Neural cell (in vitro differentiated cells): ENCODE measurements around the gene TSPEAR. TPM values are rescaled to one million over a fixed set of nuclear protein-coding genes. Genes with fewer than 3 reads are reported as not detected.

Experiments
- H2AFZ ChIP-seq: fragments of 200-600, 300-800 bp; sonication (generic), shearing (Covaris generic); 2 replicates; pipeline ENCODE4 v1.6.0; 2014; ENCODE audit warnings: low read depth, mild to moderate bottlenecking, antibody characterized with exemption, low read length, moderate library complexity
- H3F3A ChIP-seq: fragments of 200-600 bp; shearing (Covaris generic); 2 replicates; pipeline ENCODE4 v1.6.1; 2016; ENCODE audit warnings: mild to moderate bottlenecking, moderate library complexity, mixed read lengths, antibody characterized with exemption, low read length; ENCODE audit not compliant: insufficient read depth, poor library complexity, severe bottlenecking
- H3K27ac ChIP-seq: fragments of 200-600, 300-800 bp; sonication (generic), shearing (Covaris generic); 2 replicates; pipeline ENCODE4 v1.5.1; 2014; ENCODE audit warnings: mild to moderate bottlenecking, low read length, moderate library complexity
- H3K27me3 ChIP-seq: fragments of 300-800, 200-600 bp; sonication (generic), shearing (Covaris generic); 2 replicates; pipeline ENCODE4 v1.6.0; 2014; ENCODE audit warnings: mild to moderate bottlenecking, low read depth, low read length, moderate library complexity; ENCODE audit not compliant: insufficient read depth
- H3K36me3 ChIP-seq: fragments of 300-800, 200-600 bp; sonication (generic), shearing (Covaris generic); 2 replicates; pipeline ENCODE4 v1.5.1; 2014; ENCODE audit warnings: mild to moderate bottlenecking, antibody characterized with exemption, low read length, moderate library complexity; ENCODE audit not compliant: insufficient read depth
- H3K4me2 ChIP-seq: fragments of 300-800, 200-600 bp; sonication (generic), shearing (Covaris generic); 2 replicates; pipeline ENCODE4 v1.6.0; 2014; ENCODE audit warnings: mild to moderate bottlenecking, low read length
- H3K4me3 ChIP-seq: fragments of 300-800, 200-600 bp; sonication (generic), shearing (Covaris generic); 2 replicates; pipeline ENCODE4 v1.5.1; 2014; ENCODE audit warnings: mild to moderate bottlenecking, low read length, moderate library complexity
- H3K79me2 ChIP-seq: fragments of 200-600 bp; shearing (Covaris generic); replicated peaks from 2 replicates; pipeline ENCODE4 v1.6.0; 2014; ENCODE audit warnings: mild to moderate bottlenecking, low read length, moderate library complexity; ENCODE audit not compliant: insufficient read depth
- H3K9ac ChIP-seq: fragments of 300-800, 200-600 bp; sonication (generic), shearing (Covaris generic); 2 replicates; pipeline ENCODE4 v1.6.1; 2016; ENCODE audit warnings: mild to moderate bottlenecking, low read length, mixed read lengths
- H3K9me2 ChIP-seq: fragments of 200-600 bp; shearing (Covaris generic); 2 replicates; pipeline ENCODE4 v1.6.1; 2016; ENCODE audit warnings: mild to moderate bottlenecking, low read length, mixed read lengths; ENCODE audit not compliant: insufficient read depth
- H3K9me3 ChIP-seq: fragments of 200-600, 300-800 bp; sonication (generic), shearing (Covaris generic); 2 replicates; pipeline ENCODE4 v1.6.1; 2016; ENCODE audit warnings: mild to moderate bottlenecking, mixed run types, low read length, moderate library complexity, mixed read lengths
- H4K20me1 ChIP-seq: fragments of 200-600 bp; shearing (Covaris generic); 2 replicates; pipeline ENCODE4 v1.6.1; 2016; ENCODE audit warnings: mild to moderate bottlenecking, mixed run types; ENCODE audit not compliant: insufficient read depth
- CTCF ChIP-seq: fragments of 450-650 bp; IDR thresholded peaks from 2 replicates; pipeline ENCODE4 v1.5.1; 2014; ENCODE audit warnings: antibody characterized with exemption, mild to moderate bottlenecking, moderate library complexity; ENCODE audit not compliant: poor library complexity, severe bottlenecking
- EP300 ChIP-seq: fragments of 450-650 bp; conservative IDR thresholded peaks from 2 replicates; pipeline ENCODE4 v1.6.1; 2014; ENCODE audit warnings: antibody characterized with exemption, mild to moderate bottlenecking, moderate library complexity; ENCODE audit not compliant: poor library complexity, severe bottlenecking
- EZH2 ChIP-seq: fragments of 200-600, 300-800 bp; shearing (Covaris generic), sonication (generic); IDR thresholded peaks from 2 replicates; pipeline ENCODE4 v1.6.1; 2014; ENCODE audit warnings: antibody characterized with exemption, low read length, borderline replicate concordance, mild to moderate bottlenecking; ENCODE audit not compliant: insufficient read depth, poor library complexity, severe bottlenecking
- MXI1 ChIP-seq: fragments of 450-650 bp; conservative IDR thresholded peaks from 2 replicates; pipeline ENCODE4 v1.6.1; 2014; ENCODE audit warnings: antibody characterized with exemption, mild to moderate bottlenecking; ENCODE audit not compliant: poor library complexity, severe bottlenecking
- POLR2AphosphoS5 ChIP-seq: IDR thresholded peaks from 2 replicates; pipeline ENCODE4 v1.6.1; 2012
- RAD21 ChIP-seq: fragments of 450-650 bp; conservative IDR thresholded peaks from 2 replicates; pipeline ENCODE4 v1.6.1; 2014; ENCODE audit warnings: antibody characterized with exemption, mild to moderate bottlenecking, moderate library complexity
- REST ChIP-seq: IDR thresholded peaks from 2 replicates; pipeline ENCODE4 v1.6.1; 2012; ENCODE audit warnings: borderline replicate concordance
- SMC3 ChIP-seq: fragments of 450-650 bp; conservative IDR thresholded peaks from 2 replicates; pipeline ENCODE4 v1.6.1; 2014; ENCODE audit warnings: antibody characterized with exemption, mild to moderate bottlenecking, moderate library complexity; ENCODE audit not compliant: poor library complexity
- TAF1 ChIP-seq: IDR thresholded peaks from 2 replicates; pipeline ENCODE4 v1.6.1; 2012; ENCODE audit warnings: low read depth
- polyA plus RNA-seq: library from polyadenylated mRNA; depleted of rRNA; stranded (reverse); fragments of >200 nt; gene quantifications from 2 replicates; pipeline ENCODE4 v1.2.3, GENCODE V29; 2014

The TSPEAR gene
- polyA plus RNA-seq, 1 donor from 2014 or later, result 0.19 TPM

GRCh38 chr21:44512496-44513388, 198.6 kb downstream of the TSPEAR start:
- Histone ChIP-seq H3K9ac (no peak overlapping the region), H3K9me3 (no peaks in the 10 kb centered on the region), H3K27ac (no peak overlapping the region), H3K4me2 (no peak overlapping the region), H3F3A (no peaks in the 10 kb centered on the region), H3K27me3 (no peaks in the 10 kb centered on the region), H3K79me2 (no peaks in the 10 kb centered on the region), H3K9me2 (no peaks in the 10 kb centered on the region), H2AFZ (no peak overlapping the region), H3K4me3 (no peak overlapping the region), H3K36me3 (no peaks in the 10 kb centered on the region), H4K20me1 (no peaks in the 10 kb centered on the region)
- TF ChIP-seq TAF1 (no peak), SMC3 (no peak), REST (no peak), MXI1 (no peak), RAD21 (no peak), EZH2 (no peak), EP300 (no peak), CTCF (no peak), POLR2AphosphoS5 (no peak)

- no peaks in the 10 kb centered on the region for H3K27me3 ChIP-seq
- H3K4me3 ChIP-seq, result no peak overlapping the region
- H3K9me2 ChIP-seq, result no peaks in the 10 kb centered on the region
- no peak overlapping the region for H3K9ac ChIP-seq
- H3K79me2 ChIP-seq, result no peaks in the 10 kb centered on the region
- no peak overlapping the region for H2AFZ ChIP-seq
- H3K9me3 ChIP-seq, result no peaks in the 10 kb centered on the region
- no peak overlapping the region for H3K4me2 ChIP-seq
- no peak for TF ChIP-seq RAD21
- no peak for TF ChIP-seq EP300
- no peak for TF ChIP-seq MXI1
- no peaks in the 10 kb centered on the region for H3K36me3 ChIP-seq
- H3F3A ChIP-seq, result no peaks in the 10 kb centered on the region
- H4K20me1 ChIP-seq, result no peaks in the 10 kb centered on the region
- H3K27ac ChIP-seq, result no peak overlapping the region
These were observed 199.5 kb downstream of the TSPEAR start for GRCh38 chr21:44511938-44512275.
